ENCODE measurements around the gene OR5AC2. TPM values are rescaled to one million over a fixed set of nuclear protein-coding genes. Genes with fewer than 3 reads are reported as not detected.

The OR5AC2 gene
- total RNA-seq, 1 experiment from 2014 or later = not detected

GRCh38 chr3:98041350-98041749 lies 45.6 kb upstream of the OR5AC2 start:
- ChIA-PET POLR2A (no interaction called here), CTCF (no interaction called here)
- intact Hi-C loops (cut with micrococcal nuclease; ENCODE audit: unreplicated experiment) = no loop called here
- in situ Hi-C loops (cut with HindIII; ENCODE audit: low pct_unique_long_range_greater_than_20kb, low sequenced_read_pairs) = no loop called here
- H3K27ac ChIP-seq (ENCODE audit: low read length) = no peak overlapping the region
- H3K27me3 ChIP-seq (ENCODE audit: control insufficient read depth, insufficient read depth, low read length) = peaks cover 11% of the 10 kb centered on the region
- DNase-seq (ENCODE audit: low read depth, low spot score) = no peak
- no peaks in the 10 kb centered on the region for H3K4me1 ChIP-seq (ENCODE audit: control insufficient read depth, insufficient read depth, low read length)
- ATAC-seq = no peak
- TF ChIP-seq REST (IDR thresholded peaks at IDR 0.05; ENCODE audit: insufficient read depth in 1 of 2, low read depth in 2 of 2, low read length in 1 of 2) = no peak
- TF ChIP-seq CTCF (IDR thresholded peaks at IDR 0.05) = no peak
- TF ChIP-seq POLR2AphosphoS5 (IDR thresholded peaks at IDR 0.05; ENCODE audit: low read depth, low read length) = no peak
- TF ChIP-seq TCF7L2 (IDR thresholded peaks at IDR 0.05; ENCODE audit: low read depth, low read length) = no peak
- TF ChIP-seq SIN3A (IDR thresholded peaks at IDR 0.05; ENCODE audit: borderline replicate concordance, insufficient read depth, low read depth, low read length) = no peak
- H3K9me3 ChIP-seq (ENCODE audit: control insufficient read depth, insufficient read depth, low read depth, low read length) = no peaks in the 10 kb centered on the region
- H3K4me3 ChIP-seq (ENCODE audit: low read depth in 2 of 2, low read length in 2 of 2) = no peak overlapping the region
- H3K36me3 ChIP-seq (ENCODE audit: control insufficient read depth, insufficient read depth, low read length) = no peaks in the 10 kb centered on the region
- BruUV-seq (replicated peaks) = no TSS peak

GRCh38 chr3:98048586-98048985 lies 38.4 kb upstream of the OR5AC2 start:
- Histone ChIP-seq H3K4me3 (ENCODE audit: low read depth in 2 of 2, low read length in 2 of 2) (no peak overlapping the region), H3K27ac (ENCODE audit: low read length) (no peak overlapping the region), H3K4me1 (ENCODE audit: control insufficient read depth, insufficient read depth, low read length) (no peaks in the 10 kb centered on the region), H3K36me3 (ENCODE audit: control insufficient read depth, insufficient read depth, low read length) (no peaks in the 10 kb centered on the region), H3K27me3 (ENCODE audit: control insufficient read depth, insufficient read depth, low read length) (no peaks in the 10 kb centered on the region; the same call in 1 of the 2 replicates), H3K9me3 (ENCODE audit: control insufficient read depth, insufficient read depth, low read depth, low read length) (no peaks in the 10 kb centered on the region)
- no peak for TF ChIP-seq CTCF (IDR thresholded peaks at IDR 0.05)
- no peak for TF ChIP-seq POLR2AphosphoS5 (IDR thresholded peaks at IDR 0.05; ENCODE audit: low read depth, low read length)
- TF ChIP-seq REST (IDR thresholded peaks at IDR 0.05; ENCODE audit: insufficient read depth in 1 of 2, low read depth in 2 of 2, low read length in 1 of 2) = no peak
- no peak for TF ChIP-seq TCF7L2 (IDR thresholded peaks at IDR 0.05; ENCODE audit: low read depth, low read length)
- TF ChIP-seq SIN3A (IDR thresholded peaks at IDR 0.05; ENCODE audit: borderline replicate concordance, insufficient read depth, low read depth, low read length) = no peak
- CTCF ChIA-PET = no interaction called here
- intact Hi-C loops (cut with micrococcal nuclease; ENCODE audit: unreplicated experiment) = no loop called here
- no TSS peak for BruUV-seq (replicated peaks)
- no peak for ATAC-seq
- DNase-seq (ENCODE audit: low read depth, low spot score) = no peak
- in situ Hi-C loops (cut with HindIII; ENCODE audit: low pct_unique_long_range_greater_than_20kb, low sequenced_read_pairs) = no loop called here
- POLR2A ChIA-PET = no interaction called here

Data from Panc1 (cell line).